SK-N-SH (cell line): ENCODE data around the gene R3HDML. TPM values are rescaled to one million over a fixed set of nuclear protein-coding genes. Genes with fewer than 3 reads are reported as not detected.

Experiments used
- CTCF ChIA-PET: fragments of 300-600, 350-600 bp; formaldehyde crosslinking; extraction: SDS; loops from one replicate; lab custom pipeline; 2021; lab: Yijun Ruan, JAX
- POLR2A ChIA-PET: fragments of 350-600 bp; sonication (Branson Sonifier 250); formaldehyde crosslinking; extraction: SDS; loops from one replicate; lab custom pipeline; 2020; ENCODE audit warnings: antibody characterized with exemption, inconsistent platforms; lab: Yijun Ruan, JAX
- DNase-seq: peaks from one replicate; pipeline ENCODE4 v3.0.0; 2012
- H2AFZ ChIP-seq: fragments of 200-600 bp; sonication (generic); 2 replicates; pipeline ENCODE4 v1.8.1; 2016; ENCODE audit warnings: antibody characterized with exemption, mild to moderate bottlenecking, low read depth
- H3F3A ChIP-seq: fragments of 200-600 bp; sonication (generic); replicated peaks from 2 replicates; pipeline ENCODE3; 2016; ENCODE audit warnings: antibody characterized with exemption, mild to moderate bottlenecking; ENCODE audit not compliant: insufficient read depth
- H3K27ac ChIP-seq, 2 experiments: fragments of 200-500 bp in 1 of 2; fragments of 200-600 bp in 1 of 2; sonication (Bioruptor generic) in 1 of 2; sonication (generic), shearing (Covaris generic) in 1 of 2; 2 replicates each; pipeline versions ENCODE4 v1.5.1 to v1.6.1; 2014 to 2016; ENCODE audit warnings: low read depth in 2 of 2, inconsistent platforms in 1 of 2, low read length in 1 of 2, mild to moderate bottlenecking in 1 of 2, mixed read lengths in 1 of 2
- H3K27me3 ChIP-seq: fragments of 200-600 bp; sonication (generic), shearing (Covaris generic); 2 replicates; pipeline ENCODE4 v1.6.1; 2016; ENCODE audit warnings: mixed run types; ENCODE audit not compliant: insufficient read depth
- H3K36me3 ChIP-seq, 2 experiments: fragments of 200-500 bp in 1 of 2; fragments of 200-600 bp in 1 of 2; sonication (Bioruptor generic) in 1 of 2; sonication (generic) in 1 of 2; replicated peaks in 1 of 2; 2 replicates each; pipeline versions ENCODE3 to v1.5.1; 2014 to 2016; ENCODE audit warnings: low read length in 1 of 2, mild to moderate bottlenecking in 1 of 2; ENCODE audit not compliant: insufficient read depth in 2 of 2, control insufficient read depth in 1 of 2
- H3K4me1 ChIP-seq, 2 experiments: fragments of 200-500 bp in 1 of 2; fragments of 200-600 bp in 1 of 2; sonication (Bioruptor generic) in 1 of 2; sonication (generic), shearing (Covaris generic) in 1 of 2; 2 replicates each; pipeline versions ENCODE4 v1.5.1 to v1.6.1; 2014 to 2016; ENCODE audit warnings: low read depth in 1 of 2, low read length in 1 of 2, mixed run types in 1 of 2; ENCODE audit not compliant: insufficient read depth in 2 of 2, control insufficient read depth in 1 of 2
- H3K4me2 ChIP-seq: fragments of 200-600 bp; sonication (generic), shearing (Covaris generic); 2 replicates; pipeline ENCODE4 v1.6.1; 2017; ENCODE audit warnings: mixed run types
- H3K4me3 ChIP-seq, 2 experiments: fragments of 200-500 bp in 1 of 2; fragments of 200-600 bp in 1 of 2; sonication (Bioruptor generic) in 1 of 2; sonication (generic), shearing (Covaris generic) in 1 of 2; 2 replicates each; pipeline versions ENCODE4 v1.5.1 to v1.8.1; 2014 to 2016; ENCODE audit warnings: low read depth in 2 of 2, inconsistent platforms in 1 of 2, low read length in 1 of 2, mild to moderate bottlenecking in 1 of 2, mixed read lengths in 1 of 2, moderate library complexity in 1 of 2
- H3K79me2 ChIP-seq: fragments of 200-600 bp; sonication (generic); 2 replicates; pipeline ENCODE4 v1.8.1; 2017; ENCODE audit warnings: mild to moderate bottlenecking; ENCODE audit not compliant: insufficient read depth
- H3K9ac ChIP-seq: fragments of 200-600 bp; sonication (generic); 2 replicates; pipeline ENCODE4 v1.6.1; 2017; ENCODE audit warnings: mixed run types
- H3K9me2 ChIP-seq: fragments of 200-600 bp; sonication (generic); 2 replicates; pipeline ENCODE4 v1.6.1; 2017; ENCODE audit warnings: mixed run types
- H3K9me3 ChIP-seq: fragments of 200-600 bp; sonication (generic); 2 replicates; pipeline ENCODE4 v1.6.1; 2017; ENCODE audit warnings: mixed run types, mild to moderate bottlenecking, moderate library complexity
- H4K20me1 ChIP-seq: fragments of 200-600 bp; sonication (generic); 2 replicates; pipeline ENCODE4 v1.6.1; 2017; ENCODE audit warnings: mild to moderate bottlenecking, mixed run types; ENCODE audit not compliant: insufficient read depth
- CHD2 ChIP-seq: fragments of 150-350 bp; IDR thresholded peaks from 2 replicates; pipeline ENCODE4 v1.6.1; 2018; ENCODE audit warnings: low read length; ENCODE audit not compliant: partially characterized antibody
- CTCF ChIP-seq: fragments of 200-600 bp; sonication (generic); IDR thresholded peaks from 2 replicates; pipeline ENCODE4 v1.6.1; 2017; ENCODE audit warnings: antibody characterized with exemption, mild to moderate bottlenecking, moderate library complexity
- ELF1 ChIP-seq: IDR thresholded peaks from 2 replicates; pipeline ENCODE4 v1.4.0; 2012
- EP300 ChIP-seq, 2 experiments: IDR thresholded peaks; 2 replicates each; pipeline versions ENCODE4 v1.4.0 to v1.6.1; 2012; ENCODE audit warnings: borderline replicate concordance in 1 of 2, low read depth in 1 of 2, low read length in 1 of 2
- GABPA ChIP-seq: IDR thresholded peaks from 2 replicates; pipeline ENCODE4 v1.4.0; 2012; ENCODE audit warnings: low read depth, mild to moderate bottlenecking
- GATA2 ChIP-seq: sonication (generic); formaldehyde crosslinking; IDR thresholded peaks from 2 replicates; pipeline ENCODE4 v1.5.0; 2020; ENCODE audit warnings: mild to moderate bottlenecking, missing genetic modification reagents
- MEF2A ChIP-seq: IDR thresholded peaks from 2 replicates; pipeline ENCODE4 v1.4.0; 2012; ENCODE audit warnings: low read depth, borderline replicate concordance
- NFIC ChIP-seq: IDR thresholded peaks from 2 replicates; pipeline ENCODE4 v1.4.0; 2012; ENCODE audit warnings: borderline replicate concordance
- NRF1 ChIP-seq: IDR thresholded peaks from 2 replicates; pipeline ENCODE4 v1.6.1; 2012; ENCODE audit warnings: low read depth, mild to moderate bottlenecking, low read length
- PBX3 ChIP-seq: IDR thresholded peaks from 2 replicates; pipeline ENCODE4; 2012
- RAD21 ChIP-seq: IDR thresholded peaks from 2 replicates; pipeline ENCODE4 v1.6.1; 2012; ENCODE audit warnings: mild to moderate bottlenecking, low read length
- RCOR1 ChIP-seq: fragments of 150-350 bp; IDR thresholded peaks from 2 replicates; pipeline ENCODE4 v1.6.1; 2017; ENCODE audit warnings: antibody characterized with exemption, low read length
- RXRA ChIP-seq: IDR thresholded peaks from 2 replicates; pipeline ENCODE4 v1.4.0; 2012; ENCODE audit warnings: low read depth, mild to moderate bottlenecking, borderline replicate concordance
- SMC3 ChIP-seq: IDR thresholded peaks from 2 replicates; pipeline ENCODE4 v1.6.1; 2012; ENCODE audit warnings: low read depth, low read length, improper control_type of control experiment
- TCF12 ChIP-seq: IDR thresholded peaks from 2 replicates; pipeline ENCODE4 v1.4.0; 2012
- TEAD4 ChIP-seq: IDR thresholded peaks from 2 replicates; pipeline ENCODE4 v1.4.0; 2012; ENCODE audit warnings: mild to moderate bottlenecking, borderline replicate concordance; ENCODE audit not compliant: insufficient read depth
- WGBS: methylation state at CpG from one replicate; pipeline ENCODE4 v1.1.6; 2017; ENCODE audit warnings: low lambda C conversion rate; 5-methylcytosine and 5-hydroxymethylcytosine counted together
- polyA plus RNA-seq, 3 experiments: library from polyadenylated mRNA; depleted of rRNA; stranded (reverse); fragments of >200 nt; gene quantifications; 2 replicates each; pipeline ENCODE4 v1.2.3, GENCODE V29; 2012
- TF ChIP-seq, protein P1 (sequence below): fragments of 150-350 bp; IDR thresholded peaks from 2 replicates; pipeline ENCODE4 v1.6.1; 2017; ENCODE audit warnings: antibody characterized with exemption, low read length, low read depth, borderline replicate concordance
- TF ChIP-seq, protein P2 (sequence below): IDR thresholded peaks from 2 replicates; pipeline ENCODE4 v1.6.1; 2012; ENCODE audit warnings: mild to moderate bottlenecking, low read depth, low read length, moderate library complexity
- TF ChIP-seq, protein P3 (sequence below): IDR thresholded peaks from 2 replicates; pipeline ENCODE4 v1.4.0; 2012; ENCODE audit warnings: low read depth

R3HDML gene
- polyA plus RNA-seq, 1 of the 3 experiments (the other 2 are of a cell fraction), result not detected

DNA sequence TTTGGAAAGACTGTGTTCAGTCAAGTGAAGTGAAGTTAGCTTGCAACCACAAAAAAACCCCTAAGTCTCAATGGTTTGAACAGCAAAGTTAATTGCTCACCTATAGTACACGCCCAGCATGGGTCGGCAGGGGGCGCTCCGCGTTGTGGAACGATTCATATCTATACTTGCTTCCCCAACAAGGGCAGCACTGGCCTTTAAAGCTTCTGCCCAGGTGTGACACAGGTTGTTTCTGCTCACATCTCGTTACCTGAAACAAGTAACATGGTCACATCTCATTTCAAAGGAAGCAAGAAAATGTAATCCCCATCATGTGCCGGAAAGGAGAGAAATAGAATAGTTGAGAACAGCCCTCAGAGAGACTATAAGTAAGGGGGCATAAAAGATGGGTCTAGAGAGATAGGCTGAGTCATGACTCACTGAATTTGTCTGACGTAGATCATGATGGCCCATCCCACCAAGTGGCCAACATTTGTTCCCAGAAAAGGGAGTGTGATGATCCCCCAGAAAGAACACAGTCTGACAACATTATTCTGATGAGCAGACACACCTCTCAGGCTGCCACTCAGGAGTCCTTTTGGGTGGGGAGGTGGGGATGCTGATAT, 47.7 kb downstream of the R3HDML start (continued):
- TF ChIP-seq, protein P1, sequence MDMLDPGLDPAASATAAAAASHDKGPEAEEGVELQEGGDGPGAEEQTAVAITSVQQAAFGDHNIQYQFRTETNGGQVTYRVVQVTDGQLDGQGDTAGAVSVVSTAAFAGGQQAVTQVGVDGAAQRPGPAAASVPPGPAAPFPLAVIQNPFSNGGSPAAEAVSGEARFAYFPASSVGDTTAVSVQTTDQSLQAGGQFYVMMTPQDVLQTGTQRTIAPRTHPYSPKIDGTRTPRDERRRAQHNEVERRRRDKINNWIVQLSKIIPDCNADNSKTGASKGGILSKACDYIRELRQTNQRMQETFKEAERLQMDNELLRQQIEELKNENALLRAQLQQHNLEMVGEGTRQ, result no peak
- TF ChIP-seq NFIC, result no peak
- TF ChIP-seq GABPA, result no peak
- peak; percentile 63 for TF ChIP-seq SMC3
- peak; percentile 92 for TF ChIP-seq CTCF
- no peak for TF ChIP-seq MEF2A
- TF ChIP-seq RAD21, result peak; percentile 64
- no peak for TF ChIP-seq ELF1
- TF ChIP-seq, protein P2, sequence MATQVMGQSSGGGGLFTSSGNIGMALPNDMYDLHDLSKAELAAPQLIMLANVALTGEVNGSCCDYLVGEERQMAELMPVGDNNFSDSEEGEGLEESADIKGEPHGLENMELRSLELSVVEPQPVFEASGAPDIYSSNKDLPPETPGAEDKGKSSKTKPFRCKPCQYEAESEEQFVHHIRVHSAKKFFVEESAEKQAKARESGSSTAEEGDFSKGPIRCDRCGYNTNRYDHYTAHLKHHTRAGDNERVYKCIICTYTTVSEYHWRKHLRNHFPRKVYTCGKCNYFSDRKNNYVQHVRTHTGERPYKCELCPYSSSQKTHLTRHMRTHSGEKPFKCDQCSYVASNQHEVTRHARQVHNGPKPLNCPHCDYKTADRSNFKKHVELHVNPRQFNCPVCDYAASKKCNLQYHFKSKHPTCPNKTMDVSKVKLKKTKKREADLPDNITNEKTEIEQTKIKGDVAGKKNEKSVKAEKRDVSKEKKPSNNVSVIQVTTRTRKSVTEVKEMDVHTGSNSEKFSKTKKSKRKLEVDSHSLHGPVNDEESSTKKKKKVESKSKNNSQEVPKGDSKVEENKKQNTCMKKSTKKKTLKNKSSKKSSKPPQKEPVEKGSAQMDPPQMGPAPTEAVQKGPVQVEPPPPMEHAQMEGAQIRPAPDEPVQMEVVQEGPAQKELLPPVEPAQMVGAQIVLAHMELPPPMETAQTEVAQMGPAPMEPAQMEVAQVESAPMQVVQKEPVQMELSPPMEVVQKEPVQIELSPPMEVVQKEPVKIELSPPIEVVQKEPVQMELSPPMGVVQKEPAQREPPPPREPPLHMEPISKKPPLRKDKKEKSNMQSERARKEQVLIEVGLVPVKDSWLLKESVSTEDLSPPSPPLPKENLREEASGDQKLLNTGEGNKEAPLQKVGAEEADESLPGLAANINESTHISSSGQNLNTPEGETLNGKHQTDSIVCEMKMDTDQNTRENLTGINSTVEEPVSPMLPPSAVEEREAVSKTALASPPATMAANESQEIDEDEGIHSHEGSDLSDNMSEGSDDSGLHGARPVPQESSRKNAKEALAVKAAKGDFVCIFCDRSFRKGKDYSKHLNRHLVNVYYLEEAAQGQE, result no peak

GRCh38 chr20:44388466-44389023, 51.7 kb downstream of the R3HDML start:
- Histone ChIP-seq H4K20me1 (no peaks in the 10 kb centered on the region), H2AFZ (no peak overlapping the region), H3K9me3 (no peaks in the 10 kb centered on the region), H3K27me3 (no peaks in the 10 kb centered on the region; the same call in 1 of the 2 replicates), H3K9ac (no peak overlapping the region), H3K9me2 (no peaks in the 10 kb centered on the region), H3K36me3 (no peaks in the 10 kb centered on the region), H3K4me3 (no peak overlapping the region), H3F3A (no peaks in the 10 kb centered on the region), H3K79me2 (no peaks in the 10 kb centered on the region), H3K27ac (no peak overlapping the region), H3K4me1 (peaks cover 0 to 2% of the 10 kb centered on the region in 2 experiments; a peak in 1 of 4 replicates), H3K4me2 (no peak overlapping the region)
- CTCF ChIA-PET, result interaction anchor here (0.6 to 3.5 kb wide), 28 partner anchors 9 to 272 kb away, joined by 3 to 48 read pairs (median 4); partner anchors contain the start of genes FITM2 and TTPAL
- WGBS, result 21% methylated on average over 12 of the region's 29 CpGs
- POLR2A ChIA-PET, result no interaction called here
- DNase-seq, result peak; percentile 85
- no peak for TF ChIP-seq RXRA
- TF ChIP-seq GATA2 (CRISPR knock-in tag), result no peak
- TF ChIP-seq NRF1, result no peak
- TF ChIP-seq TCF12, result no peak
- TF ChIP-seq, protein P3, sequence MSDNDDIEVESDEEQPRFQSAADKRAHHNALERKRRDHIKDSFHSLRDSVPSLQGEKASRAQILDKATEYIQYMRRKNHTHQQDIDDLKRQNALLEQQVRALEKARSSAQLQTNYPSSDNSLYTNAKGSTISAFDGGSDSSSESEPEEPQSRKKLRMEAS, result no peak
- TF ChIP-seq RCOR1, result peak; percentile 49; the same call in 1 of the 2 replicates
- TF ChIP-seq CHD2, result no peak
- TF ChIP-seq TEAD4, result no peak
- TF ChIP-seq EP300 (IDR thresholded peaks at IDR 0.05; ENCODE audit: borderline replicate concordance in 1 of 2, low read depth in 1 of 2, low read length in 1 of 2), result no peak
- TF ChIP-seq, protein P2, result no peak
- TF ChIP-seq MEF2A, result no peak
- peak; percentile 80 for TF ChIP-seq RAD21
- peak; percentile 96 for TF ChIP-seq SMC3
- no peak for TF ChIP-seq PBX3
